HepG2 (cell line): ENCODE measurements around the gene CHMP5. TPM values are rescaled to one million over a fixed set of nuclear protein-coding genes. Genes with fewer than 3 reads are reported as not detected.

Experiments
- FOXP4 ChIP-seq: sonication (generic); formaldehyde crosslinking; IDR thresholded peaks from 2 replicates; pipeline ENCODE4 v1.4.0; 2020; ENCODE audit warnings: missing genetic modification reagents
- KLF9 ChIP-seq: IDR thresholded peaks from 2 replicates; pipeline ENCODE4 v1.6.1; 2016; ENCODE audit warnings: low read depth
- MAFG ChIP-seq: sonication (generic); formaldehyde crosslinking; IDR thresholded peaks from 2 replicates; pipeline ENCODE4 v1.5.1; 2020; ENCODE audit warnings: mild to moderate bottlenecking, missing genetic modification reagents
- MEIS1 ChIP-seq: sonication (generic); formaldehyde crosslinking; IDR thresholded peaks from 2 replicates; pipeline ENCODE4 v1.9.0; 2021; ENCODE audit warnings: mild to moderate bottlenecking, missing genetic modification reagents, moderate library complexity, borderline replicate concordance
- PCBP2 ChIP-seq: fragments of 200-400 bp; formaldehyde crosslinking; optimal IDR thresholded peaks from 2 replicates; pipeline ENCODE3; 2018; ENCODE audit warnings: low read length, low read depth; ENCODE audit not compliant: poor library complexity, severe bottlenecking
- REXO4 ChIP-seq: sonication (generic); formaldehyde crosslinking; IDR thresholded peaks from 2 replicates; pipeline ENCODE4 v1.8.0; 2022; ENCODE audit warnings: missing genetic modification reagents, mild to moderate bottlenecking, borderline replicate concordance
- RFXAP ChIP-seq: sonication (generic); formaldehyde crosslinking; IDR thresholded peaks from 2 replicates; pipeline ENCODE4 v1.4.0; 2020; ENCODE audit warnings: missing genetic modification reagents, borderline replicate concordance
- SNAPC5 ChIP-seq: sonication (generic); formaldehyde crosslinking; IDR thresholded peaks from 2 replicates; pipeline ENCODE4 v1.8.1; 2023; ENCODE audit warnings: mild to moderate bottlenecking, missing genetic modification reagents, borderline replicate concordance
- SRSF4 ChIP-seq: fragments of 200-400 bp; formaldehyde crosslinking; IDR thresholded peaks from one replicate; pipeline ENCODE4 v1.6.1; 2018; ENCODE audit warnings: mild to moderate bottlenecking, low read depth, low read length, moderate library complexity; ENCODE audit not compliant: poor library complexity, severe bottlenecking
- ZBTB10 ChIP-seq: sonication (generic); formaldehyde crosslinking; IDR thresholded peaks from 2 replicates; pipeline ENCODE4 v1.4.0; 2020; ENCODE audit warnings: missing genetic modification reagents, borderline replicate concordance
- ZBTB25 ChIP-seq: IDR thresholded peaks from 2 replicates; pipeline ENCODE4 v1.6.1; 2018; ENCODE audit warnings: missing genetic modification reagents
- ZBTB33 ChIP-seq: sonication (generic); formaldehyde crosslinking; IDR thresholded peaks from 2 replicates; pipeline ENCODE4 v1.4.0; 2020; ENCODE audit warnings: missing genetic modification reagents
- ZBTB46 ChIP-seq: sonication (generic); formaldehyde crosslinking; IDR thresholded peaks from 2 replicates; pipeline ENCODE4 v1.4.0; 2020; ENCODE audit warnings: mild to moderate bottlenecking, missing genetic modification reagents, borderline replicate concordance
- ZMYM3 ChIP-seq: sonication (generic); formaldehyde crosslinking; IDR thresholded peaks from 2 replicates; pipeline ENCODE4 v1.5.1; 2020; ENCODE audit warnings: mild to moderate bottlenecking, missing genetic modification reagents
- ZNF251 ChIP-seq: sonication (generic); formaldehyde crosslinking; IDR thresholded peaks from 2 replicates; pipeline ENCODE4 v1.9.0; 2021; ENCODE audit warnings: mild to moderate bottlenecking, missing genetic modification reagents
- ZNF362 ChIP-seq: sonication (generic); formaldehyde crosslinking; IDR thresholded peaks from 2 replicates; pipeline ENCODE4 v1.4.0; 2020; ENCODE audit warnings: missing genetic modification reagents, mild to moderate bottlenecking, borderline replicate concordance
- ZSCAN25 ChIP-seq: sonication (generic); formaldehyde crosslinking; IDR thresholded peaks from 2 replicates; pipeline ENCODE4 v1.8.0; 2022; ENCODE audit warnings: mild to moderate bottlenecking, missing genetic modification reagents
- polyA plus RNA-seq, 8 experiments: library from polyadenylated mRNA; depleted of rRNA in 3 of 8; stranded (reverse) in 7 of 8; unstranded in 1 of 8; fragments of >200 nt; fragmentation: Illumina TruSeq in 4 of 8; extraction: Trizol in 4 of 8; gene quantifications; 2 replicates each; pipeline versions ENCODE4 v1.2.1 to v1.2.3, GENCODE V29; 2011 to 2016; ENCODE audit warnings: low read depth in 4 of 8, missing spikeins in 1 of 8, mixed read lengths in 1 of 8; ENCODE audit not compliant: insufficient read depth in 1 of 8
- total RNA-seq, 5 experiments: library from RNA; depleted of rRNA; stranded (reverse); fragments of >200 nt; fragmentation: Illumina TruSeq; extraction: Trizol; gene quantifications; 2 replicates each; pipeline ENCODE4 v1.2.3, GENCODE V29; 2016; ENCODE audit warnings: low read depth in 1 of 5

CHMP5 gene
- total and polyA plus RNA-seq, 2 of the 13 experiments (the other 11 are each of a cell fraction or from before 2014, with no cell fraction given): 46.0 to 57.3 TPM

GRCh38 chr9:33264473-33265177 is at the start of gene CHMP5, which contains the start of gene BAG1 (continued):
- TF ChIP-seq ZBTB33 (CRISPR knock-in tag) (no peak), ZBTB10 (CRISPR knock-in tag) (no peak), SRSF4 (no peak), ZNF251 (CRISPR knock-in tag) (no peak), ZBTB25 (CRISPR knock-in tag) (no peak; the same call in 1 of the 2 replicates), FOXP4 (peak; percentile 32; the same call in 1 of the 2 replicates), MEIS1 (CRISPR knock-in tag) (no peak), PCBP2 (no peak), REXO4 (CRISPR knock-in tag) (no peak), SNAPC5 (peak; percentile 73; the same call in 1 of the 2 replicates), MAFG (CRISPR knock-in tag) (no peak), RFXAP (CRISPR knock-in tag) (no peak), ZMYM3 (CRISPR knock-in tag) (no peak), KLF9 (CRISPR knock-in tag) (no peak), ZSCAN25 (CRISPR knock-in tag) (no peak), ZNF362 (CRISPR knock-in tag) (no peak), ZBTB46 (no peak)
